ENCODE results near the gene IREB2. TPM values are rescaled to one million over a fixed set of nuclear protein-coding genes. Genes with fewer than 3 reads are reported as not detected.

Gene IREB2
- total and polyA plus RNA-seq, 2 donors (not counting 1 experiment from before 2014, with no cell fraction given): 14.7 to 92.1 TPM

- H3K4me3 Mint-ChIP-seq: peak overlapping the region; percentile 98
- peaks cover 27% of the 10 kb centered on the region for H3K4me1 Mint-ChIP-seq
- H3K27me3 ChIP-seq (replicated peaks in 1 of 4; ENCODE audit: control extremely low read depth in 1 of 4, control insufficient read depth in 3 of 4, insufficient read depth in 4 of 4, low read length in 3 of 4): no peaks in the 10 kb centered on the region
- peak overlapping the region; percentile 94 for H3K4me2 ChIP-seq (replicated peaks; ENCODE audit: low read depth, low read length, poor library complexity, severe bottlenecking)
- peaks cover 12 to 37% of the 10 kb centered on the region in 2 experiments for H3K36me3 ChIP-seq (replicated peaks in 1 of 2; ENCODE audit: control extremely low read depth in 1 of 2, control insufficient read depth in 1 of 2, extremely low read depth in 1 of 2, insufficient read depth in 2 of 2, low read length in 1 of 2)
- peak overlapping the region; percentile 97 for H3K9ac ChIP-seq (ENCODE audit: low read length)
- H3K4me1 ChIP-seq (ENCODE audit: control insufficient read depth in 2 of 2, insufficient read depth in 2 of 2, low read length in 2 of 2): peaks cover 12 to 23% of the 10 kb centered on the region in 2 donors
- 5% methylated on average over 15 of the region's 17 CpGs for WGBS (ENCODE audit: insufficient coverage)
- peak overlapping the region; percentile 79 for H2AFZ ChIP-seq (ENCODE audit: insufficient read depth, low read depth, low read length, poor library complexity, severe bottlenecking)
- no peaks in the 10 kb centered on the region for H3K9me3 Mint-ChIP-seq (ENCODE audit: insufficient read depth)
- peak overlapping the region; percentile 83 to 88 for H3K27ac ChIP-seq (ENCODE audit: low read length in 2 of 2)
- H3K79me2 ChIP-seq (ENCODE audit: control insufficient read depth, insufficient read depth, low read length): peaks cover 24% of the 10 kb centered on the region
- no peaks in the 10 kb centered on the region for H3K9me3 ChIP-seq (ENCODE audit: control extremely low read depth in 1 of 3, control insufficient read depth in 2 of 3, insufficient read depth in 1 of 3, low read length in 2 of 3)
- H3K4me3 ChIP-seq (ENCODE audit: control extremely low read depth in 1 of 5, extremely low read depth in 1 of 5, insufficient read depth in 1 of 5, low read depth in 2 of 5, low read length in 4 of 5): peak overlapping the region; percentile 89 to 99 (median 97)
- H3K27ac Mint-ChIP-seq: peak overlapping the region; percentile 100
- CTCF ChIA-PET: interaction anchor here (1.0 kb wide), 1 partner anchor 25 kb away, joined by 4 read pairs; the partner anchor contains the start of gene CHRNA5
- POLR2A ChIA-PET: interaction anchor here (1.0 to 2.5 kb wide), 4 partner anchors 15 to 332 kb away, joined by 3 to 17 read pairs (median 8); partner anchors contain the start of genes CHRNA5 and IREB2
- peaks cover 3% of the 10 kb centered on the region for H4K20me1 ChIP-seq (ENCODE audit: control insufficient read depth, insufficient read depth, low read length, poor library complexity, severe bottlenecking)
- DNase-seq (peak; percentile 51), ATAC-seq (ENCODE audit: low read depth) (no peak)
- H3K27me3 Mint-ChIP-seq: no peaks in the 10 kb centered on the region
- intact Hi-C loops (cut with micrococcal nuclease): loop anchor here (1.0 kb wide), 5 partner anchors 24 to 464 kb away; partner anchors contain the start of genes CHRNA5, HYKK, IREB2 and SKIC8
- TF ChIP-seq EZH2 (IDR thresholded peaks at IDR 0.05; ENCODE audit: borderline replicate concordance, insufficient read depth, low read depth, low read length, poor library complexity, severe bottlenecking): no peak
- no peak for TF ChIP-seq CTCF (IDR thresholded peaks at IDR 0.05)
Measured at GRCh38 chr15:78540871-78541743, 103.1 kb downstream of the IREB2 start.

DNA sequence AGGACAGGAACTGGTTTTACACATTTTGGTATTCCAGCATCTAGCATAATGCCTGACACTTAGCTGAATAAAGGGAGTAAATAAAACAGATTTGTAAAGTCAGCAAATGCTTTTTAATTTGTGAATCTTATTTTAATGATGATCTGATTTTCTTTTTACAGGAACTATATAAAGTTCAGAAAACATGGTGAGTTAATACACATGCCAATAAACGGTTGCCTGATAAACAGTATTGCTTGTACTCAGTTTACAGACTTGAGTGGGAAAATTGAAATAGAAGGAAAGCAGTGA lies 103.7 kb downstream of the IREB2 start:
- Histone ChIP-seq H3K27ac (ENCODE audit: low read length in 2 of 2) (peak overlapping the region; percentile 83 to 88), H3K9me3 (ENCODE audit: control extremely low read depth in 1 of 3, control insufficient read depth in 2 of 3, insufficient read depth in 1 of 3, low read length in 2 of 3) (no peaks in the 10 kb centered on the region), H3K9ac (ENCODE audit: low read length) (peak overlapping the region; percentile 97), H3K4me2 (replicated peaks; ENCODE audit: low read depth, low read length, poor library complexity, severe bottlenecking) (peak overlapping the region; percentile 94), H2AFZ (ENCODE audit: insufficient read depth, low read depth, low read length, poor library complexity, severe bottlenecking) (peak overlapping the region; percentile 79), H3K4me1 (ENCODE audit: control insufficient read depth in 2 of 2, insufficient read depth in 2 of 2, low read length in 2 of 2) (peaks cover 12 to 23% of the 10 kb centered on the region in 2 donors), H3K79me2 (ENCODE audit: control insufficient read depth, insufficient read depth, low read length) (peaks cover 24% of the 10 kb centered on the region), H3K27me3 (replicated peaks in 1 of 4; ENCODE audit: control extremely low read depth in 1 of 4, control insufficient read depth in 3 of 4, insufficient read depth in 4 of 4, low read length in 3 of 4) (no peaks in the 10 kb centered on the region), H3K4me3 (ENCODE audit: control extremely low read depth in 1 of 5, extremely low read depth in 1 of 5, insufficient read depth in 1 of 5, low read depth in 2 of 5, low read length in 4 of 5) (peak overlapping the region; percentile 89 to 99 (median 97)), H3K36me3 (replicated peaks in 1 of 2; ENCODE audit: control extremely low read depth in 1 of 2, control insufficient read depth in 1 of 2, extremely low read depth in 1 of 2, insufficient read depth in 2 of 2, low read length in 1 of 2) (peaks cover 14 to 42% of the 10 kb centered on the region in 2 experiments), H4K20me1 (ENCODE audit: control insufficient read depth, insufficient read depth, low read length, poor library complexity, severe bottlenecking) (peaks cover 5% of the 10 kb centered on the region)
- H3K27me3 Mint-ChIP-seq: no peaks in the 10 kb centered on the region
- ATAC-seq (ENCODE audit: low read depth) (no peak), DNase-seq (no peak)
- no peaks in the 10 kb centered on the region for H3K9me3 Mint-ChIP-seq (ENCODE audit: insufficient read depth)
- H3K4me3 Mint-ChIP-seq: peak overlapping the region; percentile 98
- no CpG with 5 or more reads among the region's 1 CpG for WGBS (ENCODE audit: insufficient coverage)
- peaks cover 27% of the 10 kb centered on the region for H3K4me1 Mint-ChIP-seq
- peak overlapping the region; percentile 100 for H3K27ac Mint-ChIP-seq
- intact Hi-C loops (cut with micrococcal nuclease): no loop called here
- ChIA-PET POLR2A (interaction anchor here (1.3 to 2.5 kb wide), 2 partner anchors 24 to 332 kb away, joined by 3 to 17 read pairs; partner anchors contain the start of gene CHRNA5), CTCF (interaction anchor here (1.0 kb wide), 1 partner anchor 24 kb away, joined by 4 read pairs; the partner anchor contains the start of gene CHRNA5)
- TF ChIP-seq EZH2 (IDR thresholded peaks at IDR 0.05; ENCODE audit: borderline replicate concordance, insufficient read depth, low read depth, low read length, poor library complexity, severe bottlenecking) (no peak), CTCF (IDR thresholded peaks at IDR 0.05) (no peak)
